Neural crest cell (in vitro differentiated cells): ENCODE results near the gene TRIM22. TPM values are rescaled to one million over a fixed set of nuclear protein-coding genes. Genes with fewer than 3 reads are reported as not detected.
"Not testable (repeated sequence)": the region's sequence is repeated elsewhere in the genome, so short reads cannot be mapped to it uniquely, and the experiment has no call there.

Experiments used
- DNase-seq: peaks from one replicate; pipeline ENCODE4 v3.0.0; 2021; ENCODE audit warnings: low read depth, mixed read lengths, low spot score
- H3K27ac Mint-ChIP-seq: one replicate; pipeline ENCODE4 v1.8.0; 2021; ENCODE audit warnings: mild to moderate bottlenecking, mixed read lengths; ENCODE audit not compliant: unreplicated experiment
- H3K27me3 Mint-ChIP-seq: 2 replicates; pipeline ENCODE4 v1.8.0; 2021; ENCODE audit warnings: low read depth, mild to moderate bottlenecking, mixed read lengths
- H3K36me3 Mint-ChIP-seq: 2 replicates; pipeline ENCODE4 v1.8.0; 2021; ENCODE audit warnings: low read depth, mild to moderate bottlenecking, mixed read lengths
- H3K4me1 Mint-ChIP-seq: 2 replicates; pipeline ENCODE4 v1.8.0; 2021; ENCODE audit warnings: mixed read lengths
- H3K4me3 Mint-ChIP-seq: one replicate; pipeline ENCODE4 v1.8.0; 2021; ENCODE audit warnings: mild to moderate bottlenecking, mixed read lengths
- H3K9me3 Mint-ChIP-seq: 2 replicates; pipeline ENCODE4 v1.8.0; 2021; ENCODE audit warnings: mixed read lengths
- CTCF ChIP-seq: fragments of 200-600 bp; sonication (generic); conservative IDR thresholded peaks from 2 replicates; pipeline ENCODE4 v1.5.0; 2021; ENCODE audit warnings: antibody characterized with exemption, mild to moderate bottlenecking
- total RNA-seq: library from RNA; stranded (reverse); gene quantifications from 2 replicates; pipeline ENCODE4 v1.2.1, GENCODE V29; 2021

The TRIM22 gene
- total RNA-seq, 1 donor from 2014 or later: 3.1 TPM

- DNase-seq: no peak
- H3K9me3 Mint-ChIP-seq: no peaks in the 10 kb centered on the region
- no peaks in the 10 kb centered on the region for H3K27me3 Mint-ChIP-seq
- no peak overlapping the region for H3K27ac Mint-ChIP-seq
- H3K4me1 Mint-ChIP-seq: no peaks in the 10 kb centered on the region
- H3K36me3 Mint-ChIP-seq: no peaks in the 10 kb centered on the region
- no peak overlapping the region for H3K4me3 Mint-ChIP-seq
- no peak for TF ChIP-seq CTCF
Observed at GRCh38 chr11:5701055-5701577, 11.5 kb downstream of the TRIM22 start.

GRCh38 chr11:5703741-5704536, 14.3 kb downstream of the TRIM22 start:
- Mint-ChIP-seq H3K9me3 (no peaks in the 10 kb centered on the region), H3K4me3 (no peak overlapping the region), H3K4me1 (no peaks in the 10 kb centered on the region), H3K27ac (no peak overlapping the region), H3K36me3 (no peaks in the 10 kb centered on the region), H3K27me3 (no peaks in the 10 kb centered on the region)
- no peak for DNase-seq
- no peak for TF ChIP-seq CTCF

GRCh38 chr11:5705688-5706087, 16.1 kb downstream of the TRIM22 start:
- H3K9me3 Mint-ChIP-seq: no peaks in the 10 kb centered on the region
- H3K27me3 Mint-ChIP-seq: no peaks in the 10 kb centered on the region
- H3K36me3 Mint-ChIP-seq: no peaks in the 10 kb centered on the region
- no peak overlapping the region for H3K4me3 Mint-ChIP-seq
- H3K4me1 Mint-ChIP-seq: no peaks in the 10 kb centered on the region
- no peak overlapping the region for H3K27ac Mint-ChIP-seq
- no peak for TF ChIP-seq CTCF
- DNase-seq: no peak

GRCh38 chr11:5712507-5712906, 22.9 kb downstream of the TRIM22 start:
- TF ChIP-seq CTCF: peak; percentile 64
- Mint-ChIP-seq H3K36me3 (no peaks in the 10 kb centered on the region), H3K4me1 (no peaks in the 10 kb centered on the region), H3K27me3 (no peaks in the 10 kb centered on the region), H3K27ac (no peak overlapping the region), H3K9me3 (no peaks in the 10 kb centered on the region), H3K4me3 (no peak overlapping the region)
- no peak for DNase-seq

- no peaks in the 10 kb centered on the region for H3K36me3 Mint-ChIP-seq
- no peaks in the 10 kb centered on the region for H3K4me1 Mint-ChIP-seq
- H3K27me3 Mint-ChIP-seq: no peaks in the 10 kb centered on the region
- no peak overlapping the region for H3K4me3 Mint-ChIP-seq
- H3K27ac Mint-ChIP-seq: no peak overlapping the region
- no peaks in the 10 kb centered on the region for H3K9me3 Mint-ChIP-seq
- DNase-seq: no peak
- TF ChIP-seq CTCF: no peak
Observed at GRCh38 chr11:5713695-5714094, 24.1 kb downstream of the TRIM22 start.

GRCh38 chr11:5716518-5716917, 26.9 kb downstream of the TRIM22 start:
- not testable (repeated sequence) for H3K9me3 Mint-ChIP-seq, H3K27me3 Mint-ChIP-seq

More at GRCh38 chr11:5716518-5716917, 26.9 kb downstream of the TRIM22 start:
- H3K4me3 Mint-ChIP-seq, H3K36me3 Mint-ChIP-seq, DNase-seq, H3K27ac Mint-ChIP-seq, H3K4me1 Mint-ChIP-seq: not testable (repeated sequence)
